Keratinocyte (primary cell): Measurements from ENCODE around the gene RRP1B.

Experiments
- CTCF ChIP-seq, 3 experiments: IDR thresholded peaks in 1 of 3; conservative IDR thresholded peaks in 1 of 3; optimal IDR thresholded peaks in 1 of 3; 2 replicates in 2 of 3; 3 replicates in 1 of 3; pipeline versions ENCODE3 to v1.5.1; 2011; ENCODE audit warnings: low read length in 3 of 3, mild to moderate bottlenecking in 3 of 3, moderate library complexity in 2 of 3, control low read depth in 1 of 3, inconsistent platforms in 1 of 3; ENCODE audit not compliant: insufficient read depth in 2 of 3; ENCODE audit errors: extremely low read depth in 1 of 3
- EZH2 ChIP-seq: IDR thresholded peaks from one replicate; pipeline ENCODE4 v1.6.1; 2012; ENCODE audit warnings: inconsistent platforms, mild to moderate bottlenecking, low read length, moderate library complexity

- TF ChIP-seq CTCF (optimal IDR thresholded peaks at IDR 0.05 in 1 of 3, IDR thresholded peaks at IDR 0.05 in 1 of 3, conservative IDR thresholded peaks at IDR 0.05 in 1 of 3; ENCODE audit: extremely low read depth in 1 of 3, insufficient read depth in 2 of 3, low read length in 3 of 3) (no peak), EZH2 (no peak)
These were observed 43.9 kb downstream of the RRP1B start for GRCh38 chr21:43703035-43703880.
